DMS53 (cell line): ENCODE data around the gene ST3GAL3.
A peak's percentile ranks its signal among the peaks of the same experiment; 100 is the strongest.
"Not testable (repeated sequence)": the region's sequence is repeated elsewhere in the genome, so short reads cannot be mapped to it uniquely, and the experiment has no call there.

Experiments
- DNase-seq: peaks from one replicate; lab custom pipeline; 2025; lab: John Stamatoyannopoulos, UW

Gene ST3GAL3

DNA sequence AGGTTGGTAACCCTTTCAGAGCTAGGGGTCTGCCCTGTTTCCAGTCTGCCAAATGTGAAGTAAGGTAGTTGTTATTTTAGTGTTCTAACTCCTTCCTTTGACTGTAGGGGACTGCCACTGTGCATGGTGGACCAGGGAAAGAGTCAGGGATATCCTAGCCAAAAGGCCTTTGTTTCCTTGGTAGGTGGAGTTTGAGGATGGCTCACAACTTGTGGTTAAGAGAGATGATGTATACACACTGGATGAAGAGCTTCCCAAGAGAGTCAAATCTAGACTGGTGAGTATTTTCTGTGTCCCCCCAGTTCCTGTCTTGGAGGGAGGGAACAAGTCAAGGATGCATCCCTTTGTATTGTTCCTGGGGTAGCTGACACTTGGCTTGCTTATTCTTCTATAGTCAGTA lies 3.5 kb upstream of the ST3GAL3 start:
- DNase-seq = no peak

DNA sequence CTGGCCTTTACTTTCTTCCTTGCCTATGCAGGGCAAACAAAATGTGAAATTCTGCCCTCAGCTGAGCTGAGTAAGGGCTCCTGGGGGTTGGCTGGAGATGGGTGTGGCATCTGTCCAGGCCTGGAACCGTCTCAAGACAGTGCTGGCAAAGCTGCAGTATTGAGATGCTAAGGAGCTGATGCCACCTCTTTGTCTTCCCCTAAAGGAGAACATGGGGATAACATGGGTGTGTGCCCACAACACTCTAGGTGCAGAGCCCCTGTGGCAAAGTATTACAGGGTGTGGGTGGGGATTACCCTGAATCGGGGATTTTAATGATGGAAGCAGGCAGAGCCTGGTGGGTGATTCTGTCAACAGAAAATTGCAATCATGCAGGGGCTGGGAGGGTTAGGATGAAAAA lies 2.5 kb upstream of the ST3GAL3 start:
- DNase-seq = peak; percentile 29

DNA sequence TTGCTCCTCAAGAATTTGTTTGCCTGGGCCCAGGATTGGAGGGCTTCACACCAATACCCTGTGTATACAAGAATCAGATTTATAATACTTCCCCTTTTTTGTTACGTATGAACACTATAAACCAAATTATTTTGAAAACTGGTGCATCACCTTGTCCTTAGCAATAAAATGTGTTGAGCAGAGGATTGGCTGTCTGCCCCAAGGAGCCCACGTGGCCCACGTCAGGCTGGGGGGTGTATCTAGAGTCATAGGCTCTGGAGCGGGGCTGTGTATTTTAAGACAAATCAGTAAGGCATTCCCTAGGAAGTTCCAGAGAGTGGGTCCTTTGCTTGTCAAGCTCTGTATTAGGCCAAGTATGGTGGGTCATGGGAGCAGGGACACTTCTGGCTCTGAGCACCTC lies 2.0 kb upstream of the ST3GAL3 start:
- no peak for DNase-seq

DNA sequence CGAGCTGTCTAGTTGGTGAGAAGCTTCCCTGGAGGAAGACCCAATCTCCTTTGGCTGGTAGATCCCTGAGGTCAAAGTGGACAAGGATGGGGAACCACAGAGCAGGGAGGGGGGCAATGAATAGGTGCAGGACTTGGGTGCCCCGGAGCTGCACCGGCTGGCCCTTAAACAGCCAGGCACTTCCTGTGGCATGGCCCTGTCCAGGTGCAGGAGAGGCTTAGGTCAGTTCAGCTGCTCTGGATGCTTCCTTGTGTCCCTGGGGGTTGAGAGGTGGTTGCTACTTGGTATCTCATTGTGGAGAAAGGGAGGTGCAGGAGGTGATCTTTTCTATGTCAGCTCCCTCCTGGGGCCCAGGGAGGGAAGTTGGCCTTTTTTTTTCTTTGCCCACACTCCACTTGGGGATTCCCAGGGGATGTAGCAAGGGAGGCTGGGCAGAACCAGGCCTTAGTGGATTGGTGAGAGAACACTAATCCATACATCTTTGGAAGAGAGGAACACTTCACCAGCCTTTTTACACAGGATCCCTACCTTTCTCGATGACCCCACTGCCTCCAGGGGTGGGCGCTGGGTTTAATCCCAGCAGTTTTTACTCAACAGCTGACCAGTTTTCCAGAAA lies 1.2 kb upstream of the ST3GAL3 start:
- peak; percentile 75 for DNase-seq

DNA sequence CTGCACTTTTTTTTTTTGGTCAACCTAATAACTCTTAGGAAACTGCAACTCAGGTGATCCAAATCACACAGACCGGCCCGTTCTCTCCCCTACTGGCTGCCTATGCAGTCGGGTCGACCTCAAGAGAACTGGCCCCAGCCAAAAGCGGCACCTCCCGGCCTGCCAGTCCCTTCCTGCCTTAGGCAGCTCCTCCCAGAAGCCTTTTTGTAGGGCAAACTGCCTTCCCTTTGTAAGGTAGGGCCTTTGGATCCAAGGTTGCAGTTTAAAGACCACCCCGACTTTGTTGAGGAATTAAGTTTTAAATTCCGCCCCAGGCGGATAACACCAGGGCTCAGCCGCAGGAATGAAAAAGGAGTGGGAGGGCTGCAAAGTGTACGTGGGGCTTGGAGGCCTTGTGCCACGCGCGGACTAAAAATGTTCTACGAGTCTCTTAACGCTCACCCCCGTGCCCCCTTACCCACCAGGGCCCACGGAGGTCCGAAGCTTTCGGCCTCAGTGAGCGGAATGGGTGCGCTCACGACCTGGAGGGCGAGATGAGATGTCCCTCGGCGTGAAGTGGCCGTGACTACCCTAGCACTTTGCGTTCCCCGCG lies 642 bp upstream of the ST3GAL3 start:
- DNase-seq = peak; percentile 66

DNA sequence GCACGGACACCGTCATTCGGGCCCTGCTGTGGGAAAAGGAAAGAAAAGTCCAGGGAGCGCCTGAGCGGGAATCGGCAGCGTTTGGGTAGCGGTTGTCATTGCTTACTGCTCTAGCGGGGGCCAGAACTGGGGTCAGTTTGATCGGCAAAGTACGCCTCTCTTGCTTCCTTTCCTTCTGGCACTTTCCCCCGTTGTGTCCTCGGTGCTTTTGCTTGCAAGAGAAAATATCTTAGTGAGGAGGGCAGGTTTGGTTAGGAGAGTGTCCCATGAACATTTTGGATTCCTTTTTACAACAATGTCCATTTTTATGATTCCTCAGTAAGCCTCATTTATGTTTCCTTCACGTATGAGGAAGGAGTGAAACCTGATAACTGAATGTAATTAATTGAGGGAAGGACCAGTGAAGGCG lies 670 bp downstream of the ST3GAL3 start:
- DNase-seq = no peak

DNA sequence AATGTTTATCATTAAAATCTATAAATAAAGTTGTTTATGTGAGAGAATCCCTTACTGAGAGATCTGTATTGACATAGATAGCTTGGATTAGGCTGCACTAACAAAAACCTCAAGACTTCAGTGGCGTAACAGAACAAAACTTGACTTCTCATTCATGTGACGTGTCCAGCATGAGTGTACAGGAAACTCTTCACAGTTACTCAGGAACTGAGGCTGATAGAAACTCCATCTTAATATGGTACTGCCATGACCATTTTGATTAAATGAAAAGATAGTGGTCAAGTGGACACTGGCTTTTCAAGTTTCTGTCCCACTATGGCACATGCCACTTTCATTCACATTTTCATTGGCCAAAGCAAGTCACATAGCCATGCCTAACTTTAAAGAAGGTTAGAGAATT lies 3.7 kb downstream of the ST3GAL3 start:
- DNase-seq = no peak

DNA sequence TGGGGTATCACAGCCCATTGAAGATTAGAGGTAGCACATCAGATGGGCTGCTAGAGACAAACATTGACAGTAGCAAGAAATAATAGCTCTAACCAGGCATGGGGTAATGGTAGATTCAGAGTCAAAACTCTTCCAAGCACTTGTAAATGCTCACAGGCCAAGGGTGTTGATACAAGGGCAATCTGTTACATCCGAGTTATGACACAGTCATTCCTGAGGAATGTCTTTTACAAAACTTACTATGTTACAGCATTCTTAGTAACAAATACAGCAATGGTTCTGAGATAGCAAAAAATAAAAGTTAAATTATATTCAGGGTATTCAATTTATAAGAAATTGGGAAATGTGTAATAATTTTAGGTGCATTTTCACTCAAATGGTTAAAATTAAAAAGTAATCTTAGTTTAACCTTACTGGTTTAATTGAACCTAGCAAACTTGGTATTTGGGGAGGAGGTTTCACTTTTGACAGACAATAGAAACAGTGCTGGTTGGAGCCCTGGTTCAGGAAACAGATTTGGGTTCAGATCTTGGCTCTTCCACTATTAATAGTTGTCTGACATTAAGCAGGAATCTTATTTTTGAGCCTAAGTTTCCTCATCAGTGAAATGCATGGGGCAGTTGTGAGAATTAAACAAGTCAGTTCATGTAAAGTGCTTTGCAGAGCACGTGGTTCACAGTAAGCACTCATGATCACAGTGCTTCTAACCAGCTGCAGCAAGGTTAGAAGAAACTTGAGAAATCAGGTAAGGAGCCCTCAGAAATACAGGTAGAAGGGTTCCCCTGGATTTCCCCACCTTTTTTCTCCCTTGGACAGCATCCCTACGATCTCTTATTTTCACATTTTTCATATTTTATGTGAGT lies 4.4 kb downstream of the ST3GAL3 start:
- no peak for DNase-seq

DNA sequence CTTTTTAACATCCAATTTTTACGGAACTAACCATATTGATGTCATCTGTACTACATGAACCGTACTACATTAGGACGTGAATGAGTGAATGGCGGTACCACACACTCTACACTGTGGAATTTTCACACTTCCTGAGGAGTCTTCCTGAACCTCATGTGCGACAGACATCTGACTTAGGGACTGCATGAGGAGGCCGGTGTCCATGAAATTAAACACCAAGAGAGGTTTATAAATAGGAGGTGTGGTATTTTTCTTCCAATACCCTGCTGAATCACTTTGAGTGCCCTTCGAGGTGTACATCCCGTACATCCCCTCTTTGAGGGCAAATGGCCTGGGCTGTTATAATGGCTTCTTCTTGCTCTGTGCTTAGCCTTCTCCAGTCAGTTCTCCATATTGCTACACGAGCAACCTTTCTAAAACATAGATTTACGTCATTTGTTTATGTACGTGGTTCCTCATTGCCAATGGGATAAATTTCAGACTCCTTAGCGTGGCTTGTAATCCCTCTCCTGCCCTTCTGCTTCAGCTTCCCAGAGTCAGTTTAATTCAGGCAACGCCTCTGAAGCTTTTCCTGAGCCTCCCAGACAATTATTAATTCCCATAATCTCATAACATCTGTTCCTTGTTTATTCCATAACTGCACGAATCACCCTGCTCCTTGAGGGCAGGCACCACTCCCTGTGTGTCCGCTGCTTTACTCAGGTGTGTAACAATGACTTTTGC lies 9.4 kb downstream of the ST3GAL3 start:
- DNase-seq = no peak

DNA sequence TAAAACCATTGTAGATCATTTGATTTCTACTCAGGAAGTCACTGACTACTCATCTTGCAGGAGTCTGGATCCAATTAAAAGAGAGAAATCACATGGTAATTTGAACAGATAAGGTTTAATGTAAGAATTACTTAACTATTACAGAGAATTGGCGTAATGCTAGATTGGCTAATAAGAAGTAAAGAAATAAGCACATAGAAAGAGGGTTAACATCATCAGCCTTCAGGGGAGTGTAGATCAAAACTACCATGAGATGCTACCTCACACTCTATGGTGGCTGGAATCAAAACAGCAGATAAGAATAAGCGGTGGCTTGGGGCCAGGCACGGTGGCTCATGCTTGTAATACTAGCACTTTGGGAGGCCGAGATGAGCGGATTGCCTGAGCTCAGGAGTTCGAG lies 11.7 kb downstream of the ST3GAL3 start:
- no peak for DNase-seq

DNA sequence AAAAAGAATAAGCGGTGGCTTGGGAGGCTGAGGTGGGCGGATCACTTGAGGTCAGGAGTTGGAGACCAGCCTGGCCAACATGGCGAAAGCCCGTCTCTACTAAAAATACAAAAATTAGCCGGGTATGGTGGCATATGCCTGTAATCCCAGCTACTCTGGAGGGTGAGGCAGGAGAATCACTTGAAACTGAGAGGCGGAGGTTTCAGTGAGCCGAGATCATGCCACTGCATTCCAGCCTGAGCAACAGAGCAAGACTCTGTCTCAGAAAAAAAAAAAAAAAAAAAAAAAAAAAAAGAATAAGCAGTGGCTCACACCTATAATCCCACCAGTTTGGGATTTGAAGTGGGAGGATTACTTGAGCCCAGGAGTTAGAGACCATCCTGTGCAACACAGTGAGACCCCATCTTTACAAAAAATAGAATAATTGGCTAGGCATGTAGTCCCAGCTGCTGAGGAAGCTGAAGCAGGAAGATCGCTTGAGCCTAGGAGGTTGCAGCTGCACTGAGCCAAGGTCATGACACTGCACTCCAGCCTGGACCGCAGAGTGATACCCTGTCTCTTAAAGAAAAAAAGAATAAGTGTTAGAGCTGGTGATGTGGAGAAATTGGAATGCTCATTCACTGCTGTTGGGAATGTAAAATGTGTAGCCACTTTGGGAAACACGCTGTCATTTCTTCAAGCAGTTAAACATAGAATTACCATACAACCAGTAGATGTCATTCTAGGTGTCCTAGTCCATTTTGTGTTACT lies 12.5 kb downstream of the ST3GAL3 start:
- not testable (repeated sequence) for DNase-seq

DNA sequence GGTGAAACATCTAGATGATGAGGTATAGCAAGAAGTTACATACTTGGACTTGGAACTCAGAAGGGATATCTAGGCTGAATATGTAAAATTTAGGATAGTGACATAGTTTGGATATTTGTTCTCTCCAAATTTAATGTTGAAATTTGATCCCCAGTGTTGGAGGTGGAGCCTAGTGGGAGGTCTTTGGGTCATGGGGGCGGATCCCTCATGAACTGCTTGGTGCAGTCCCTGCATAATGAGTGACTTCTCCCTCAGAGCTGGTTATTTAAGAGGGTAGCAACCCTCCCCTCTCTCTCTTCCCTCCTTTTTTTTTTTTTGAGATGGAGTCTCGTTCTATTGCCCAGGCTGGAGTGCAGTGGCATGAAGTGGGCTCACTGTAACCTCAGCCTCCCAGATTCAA lies 15.5 kb downstream of the ST3GAL3 start:
- DNase-seq = no peak

DNA sequence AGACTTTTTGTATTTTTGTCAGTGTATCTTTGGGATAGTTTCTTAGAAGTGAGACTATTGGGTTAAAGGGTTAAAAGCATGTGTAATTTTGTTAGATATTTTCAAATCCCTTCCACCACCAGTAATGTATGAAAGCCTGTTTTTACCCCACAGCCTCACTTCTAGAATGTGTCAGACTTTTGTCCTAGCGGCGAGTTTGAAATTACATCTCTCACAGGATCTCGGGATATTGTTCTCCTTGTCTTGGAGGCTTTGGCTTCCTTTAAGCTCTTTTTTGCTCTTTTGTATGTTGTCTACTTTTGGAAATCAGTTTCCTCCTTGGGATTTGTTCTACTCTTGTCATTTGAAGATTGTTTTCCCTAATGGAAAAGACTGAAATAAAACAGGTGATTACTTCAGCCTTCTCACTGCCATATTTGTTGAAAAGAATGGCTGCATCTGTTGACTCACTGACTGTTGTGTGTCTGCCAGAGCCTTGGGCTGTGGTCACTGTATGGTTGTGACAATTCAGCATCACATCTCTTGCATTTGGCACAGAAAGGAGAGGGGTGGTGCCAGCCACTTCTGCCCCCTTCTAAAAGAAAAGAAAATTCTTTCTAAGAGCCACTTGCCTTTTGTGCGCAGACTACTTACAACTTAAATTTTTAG lies 22.6 kb downstream of the ST3GAL3 start:
- DNase-seq = no peak

DNA sequence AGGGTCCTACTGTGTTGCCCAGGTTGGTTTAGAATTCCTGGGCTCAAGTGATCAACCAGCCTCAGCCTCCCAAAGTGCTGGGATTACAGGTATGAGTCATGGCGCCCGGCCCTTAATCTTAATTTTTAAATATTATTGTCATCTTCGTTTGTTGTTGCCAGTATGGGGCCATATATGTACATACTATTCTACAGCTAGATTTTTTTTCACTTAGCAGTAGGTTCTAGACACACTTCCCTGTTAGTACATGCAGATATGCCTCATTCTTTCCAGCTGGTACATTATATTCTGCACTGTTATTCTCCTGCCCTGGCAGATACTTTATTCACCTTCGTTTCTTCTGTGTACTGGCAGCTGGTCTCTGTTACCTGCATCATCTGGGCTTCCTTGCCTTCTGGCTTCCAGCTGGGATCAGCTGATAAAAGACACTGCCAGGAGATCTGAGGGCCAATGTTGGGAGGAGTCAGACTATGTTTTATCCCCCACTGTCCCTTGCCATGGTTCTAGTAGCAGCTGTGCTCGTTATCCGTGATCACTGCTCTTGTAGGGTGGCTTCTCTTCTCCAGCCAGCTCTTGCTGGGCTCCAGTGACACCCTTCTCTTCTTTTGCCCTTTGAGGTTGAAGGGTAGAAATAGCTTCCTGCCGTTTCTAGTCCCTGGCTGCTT lies 24.7 kb downstream of the ST3GAL3 start:
- DNase-seq = no peak

DNA sequence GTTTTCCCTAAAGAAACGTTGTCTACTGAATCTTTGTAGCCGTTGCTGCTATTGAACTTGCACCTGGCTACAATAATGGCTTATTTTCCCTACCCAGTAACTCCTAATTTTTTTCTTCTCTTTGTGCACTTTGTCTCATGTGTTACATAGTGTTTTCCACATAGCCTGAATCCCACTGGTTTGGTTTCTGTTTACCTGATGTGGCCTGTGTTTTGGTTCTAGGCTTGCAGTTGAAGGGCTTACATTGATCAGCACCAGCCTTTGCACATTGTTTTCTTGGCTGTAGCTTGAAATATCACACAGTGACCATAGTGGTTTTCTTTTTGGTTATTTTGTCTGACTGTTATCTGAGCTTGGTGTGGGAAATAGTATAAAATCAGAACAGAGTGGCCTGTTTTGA lies 29.5 kb downstream of the ST3GAL3 start:
- DNase-seq = no peak

DNA sequence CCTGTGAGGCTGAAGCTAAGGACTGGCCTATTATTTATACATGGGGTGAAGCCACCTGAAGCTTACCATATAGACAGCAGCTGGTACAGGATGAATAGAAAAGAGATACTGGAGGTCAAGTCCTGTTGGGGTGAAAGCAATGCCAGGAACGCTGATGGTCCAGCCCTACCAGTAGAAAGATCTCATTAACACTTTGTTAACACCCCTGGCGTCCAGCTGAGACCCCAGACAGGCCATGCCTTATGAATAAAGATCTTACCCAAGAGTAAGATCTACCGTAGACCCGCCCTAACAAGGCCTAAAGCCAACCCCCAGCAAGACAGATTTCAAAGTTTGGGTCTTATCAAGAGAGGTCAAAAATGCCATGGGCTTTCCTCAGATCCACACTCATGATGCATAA lies 34.7 kb downstream of the ST3GAL3 start:
- no peak for DNase-seq

DNA sequence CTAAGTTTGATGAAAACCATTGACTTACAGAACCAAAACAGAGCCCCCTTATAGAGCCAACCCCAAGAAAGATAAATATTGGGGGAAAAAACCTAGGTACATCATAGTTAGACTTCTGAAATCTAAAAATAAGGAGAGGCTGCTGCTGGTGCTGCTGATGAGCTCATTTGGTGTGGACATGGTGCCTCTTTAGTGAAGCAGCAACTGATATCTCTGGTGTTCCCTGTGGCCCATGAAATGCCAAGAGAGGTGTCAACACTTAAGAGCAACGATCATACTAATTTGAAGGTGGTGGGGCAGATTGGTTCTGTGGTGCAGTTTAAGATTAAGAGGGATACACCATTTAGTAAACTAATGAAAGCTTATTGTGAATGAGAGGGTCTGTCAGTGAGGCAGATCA lies 35.9 kb downstream of the ST3GAL3 start:
- DNase-seq = peak; percentile 65

DNA sequence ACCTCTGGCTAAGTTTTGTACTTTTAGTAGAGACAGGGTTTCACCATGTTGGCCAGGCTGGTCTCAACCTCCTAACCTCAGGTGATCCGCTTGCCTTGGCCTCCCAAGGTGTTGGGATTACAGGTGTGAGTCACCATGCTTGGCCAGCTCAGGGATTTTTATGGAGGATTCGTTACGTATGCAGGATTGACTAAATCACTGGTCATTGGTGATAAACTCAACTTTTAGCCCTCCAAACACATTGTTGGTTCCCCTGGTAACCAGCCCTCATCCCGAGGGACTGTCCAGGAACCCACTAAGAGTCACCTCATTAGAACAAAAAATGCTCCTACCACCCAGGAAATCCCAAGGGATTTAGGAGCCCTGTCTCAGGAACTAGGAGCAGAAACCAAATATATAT lies 40.4 kb downstream of the ST3GAL3 start:
- no peak for DNase-seq

DNA sequence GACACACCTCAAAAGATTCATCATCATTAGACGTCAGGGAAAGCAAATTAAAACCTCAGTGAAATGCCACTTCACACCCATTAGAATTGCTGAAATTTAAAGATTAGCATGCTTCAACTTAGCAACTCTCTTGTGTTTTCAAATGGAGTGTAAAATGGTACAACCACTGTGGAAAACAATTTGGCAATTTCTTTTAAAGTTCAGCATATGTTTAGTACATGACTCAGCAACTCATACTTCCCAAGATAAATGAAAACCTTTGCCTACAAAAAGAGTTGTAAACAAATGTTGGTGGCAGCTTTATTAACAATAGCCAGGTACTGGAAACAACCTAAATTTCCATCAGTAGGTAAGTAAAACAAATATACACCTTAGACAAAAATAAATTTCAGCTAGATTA lies 42.7 kb downstream of the ST3GAL3 start:
- DNase-seq = no peak

DNA sequence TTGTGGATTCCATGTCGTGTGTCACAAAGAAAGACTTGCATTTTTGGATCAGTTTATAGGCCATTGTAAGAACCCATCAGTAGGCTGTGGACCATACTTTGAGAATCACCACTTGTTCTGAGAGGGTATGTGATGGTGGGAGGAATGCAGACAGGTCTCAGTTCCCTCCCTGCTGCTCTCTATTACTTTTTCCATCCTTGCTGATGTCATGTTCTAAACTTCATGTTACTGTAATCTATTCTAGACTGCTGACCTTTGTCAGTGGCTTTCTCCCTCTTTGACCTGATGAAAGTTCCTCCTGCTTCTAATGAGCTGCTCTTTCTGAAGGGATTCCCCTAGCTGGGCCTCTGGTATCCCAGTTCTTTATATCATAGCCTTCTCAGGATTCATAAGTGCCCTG lies 46.1 kb downstream of the ST3GAL3 start:
- DNase-seq = no peak

DNA sequence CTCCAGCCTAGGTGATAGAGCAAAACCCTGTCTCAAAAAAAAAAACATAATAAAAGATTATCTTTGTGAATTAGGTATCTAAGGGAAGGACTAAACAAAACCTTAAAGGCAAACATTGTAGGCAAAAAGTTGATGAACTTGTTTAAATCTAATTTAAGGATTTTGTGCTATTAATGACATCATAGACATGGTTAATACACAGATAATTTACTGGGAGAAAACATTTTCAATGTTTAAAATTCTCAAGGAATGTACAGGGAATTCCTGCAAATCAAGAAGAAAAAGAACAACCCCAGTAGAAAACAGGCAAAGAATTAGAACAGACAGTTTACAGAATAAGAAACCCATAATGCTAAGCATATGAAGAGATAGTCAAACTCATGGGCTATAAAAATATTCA lies 47.6 kb downstream of the ST3GAL3 start:
- no peak for DNase-seq
